ELR (cell line): ENCODE results near the gene FLVCR1.

Experiments used
- DNase-seq: peaks from one replicate; pipeline ENCODE4 v3.0.0-alpha.2; 2015; ENCODE audit warnings: low read depth

Gene FLVCR1

DNA sequence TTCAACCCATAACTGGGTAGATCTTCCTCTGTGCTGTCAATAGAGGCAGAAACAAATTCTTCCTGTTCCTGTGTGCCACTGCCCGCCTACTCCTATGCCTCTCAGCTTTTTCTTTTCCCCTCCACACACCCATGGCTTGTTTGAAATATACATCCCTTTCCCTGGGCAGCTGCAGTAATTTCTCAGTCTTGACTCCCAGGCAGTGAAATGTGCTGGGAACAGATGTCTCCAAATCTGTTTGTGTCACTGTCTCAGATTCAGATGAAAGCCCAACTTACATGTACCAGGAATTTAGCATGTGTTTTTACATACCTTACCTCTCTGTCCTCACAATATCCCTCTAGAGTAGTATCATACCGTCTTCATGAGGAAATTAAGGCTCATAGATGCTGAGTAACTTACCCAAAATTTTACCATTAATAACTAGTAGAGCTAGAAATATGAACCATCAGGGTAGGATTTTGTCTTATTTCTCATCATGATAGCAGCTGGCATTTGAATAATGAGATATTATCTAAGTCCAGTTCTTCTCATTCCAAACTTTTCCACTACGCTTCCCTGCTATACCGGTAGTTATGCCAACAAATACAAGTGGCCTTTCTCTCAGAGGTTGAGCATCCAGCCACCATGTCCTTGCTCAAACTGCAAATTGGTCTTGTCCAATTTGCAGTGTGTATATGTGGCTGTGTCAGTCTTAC is 87.5 kb downstream of the FLVCR1 start:
- DNase-seq, result no peak

DNA sequence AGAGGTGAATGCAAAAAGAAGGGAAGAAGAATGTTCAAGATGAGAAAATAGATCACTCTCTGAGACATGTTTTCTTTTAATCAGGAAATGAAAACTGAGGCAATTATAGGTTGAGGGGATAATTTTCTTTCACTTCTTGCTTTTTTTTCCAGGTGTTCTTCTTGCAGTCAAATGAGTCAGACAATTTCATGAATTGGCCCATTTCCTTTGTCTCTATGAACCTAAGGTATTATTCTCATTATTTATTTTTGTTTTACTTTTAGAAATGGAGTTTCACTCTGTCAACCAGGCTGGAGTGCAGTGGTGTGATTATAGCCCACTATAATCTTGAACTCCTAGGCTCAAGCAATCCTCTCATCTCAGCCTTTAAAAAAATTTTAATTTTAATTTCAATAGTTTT is 88.8 kb downstream of the FLVCR1 start:
- DNase-seq, result no peak
